Measurements from ENCODE around the gene ZNF639. TPM values are rescaled to one million over a fixed set of nuclear protein-coding genes. Genes with fewer than 3 reads are reported as not detected.

Gene ZNF639
- total RNA-seq, 1 donor from 2014 or later, result 41.4 TPM

- Mint-ChIP-seq H3K4me3 (no peak overlapping the region), H3K27ac (no peak overlapping the region), H3K4me1 (no peaks in the 10 kb centered on the region), H3K27me3 (no peaks in the 10 kb centered on the region), H3K36me3 (ENCODE audit: low read depth) (peaks cover 59% of the 10 kb centered on the region), H3K9me3 (no peaks in the 10 kb centered on the region)
- no peak for ATAC-seq (ENCODE audit: low read depth)
- POLR2A ChIA-PET, result no interaction called here
- no peak for DNase-seq
- intact Hi-C loops (cut with micrococcal nuclease), result no loop called here
- TF ChIP-seq CTCF (IDR thresholded peaks at IDR 0.05), result no peak
- CTCF ChIA-PET, result no interaction called here
Observed at GRCh38 chr3:179369621-179370020, 46.8 kb downstream of the ZNF639 start.

- H3K4me1 Mint-ChIP-seq, result no peaks in the 10 kb centered on the region
- intact Hi-C loops (cut with micrococcal nuclease), result no loop called here
- H3K4me3 Mint-ChIP-seq, result no peak overlapping the region
- no peak for ATAC-seq (ENCODE audit: low read depth)
- no peak for DNase-seq
- no peak overlapping the region for H3K27ac Mint-ChIP-seq
- no peaks in the 10 kb centered on the region for H3K27me3 Mint-ChIP-seq
- ChIA-PET CTCF (no interaction called here), POLR2A (no interaction called here)
- no peak for TF ChIP-seq CTCF (IDR thresholded peaks at IDR 0.05)
- no peaks in the 10 kb centered on the region for H3K9me3 Mint-ChIP-seq
- H3K36me3 Mint-ChIP-seq (ENCODE audit: low read depth), result peaks cover 59% of the 10 kb centered on the region
Observed at GRCh38 chr3:179373938-179374337, 51.1 kb downstream of the ZNF639 start.

- Mint-ChIP-seq H3K27me3 (no peaks in the 10 kb centered on the region), H3K4me3 (no peak overlapping the region), H3K36me3 (ENCODE audit: low read depth) (peaks cover 69% of the 10 kb centered on the region), H3K9me3 (no peaks in the 10 kb centered on the region), H3K27ac (no peak overlapping the region), H3K4me1 (no peaks in the 10 kb centered on the region)
- no peak for DNase-seq
- CTCF ChIA-PET, result no interaction called here
- TF ChIP-seq CTCF (IDR thresholded peaks at IDR 0.05), result no peak
- POLR2A ChIA-PET, result no interaction called here
- ATAC-seq (ENCODE audit: low read depth), result no peak
- intact Hi-C loops (cut with micrococcal nuclease), result no loop called here
Observed at GRCh38 chr3:179375091-179375999, 52.5 kb downstream of the ZNF639 start.

GRCh38 chr3:179376474-179376873 is 53.6 kb downstream of the ZNF639 start:
- H3K36me3 Mint-ChIP-seq (ENCODE audit: low read depth), result peaks cover 66% of the 10 kb centered on the region
- ChIA-PET CTCF (no interaction called here), POLR2A (no interaction called here)
- H3K27ac Mint-ChIP-seq, result no peak overlapping the region
- TF ChIP-seq CTCF (IDR thresholded peaks at IDR 0.05), result no peak
- no peaks in the 10 kb centered on the region for H3K9me3 Mint-ChIP-seq
- no peaks in the 10 kb centered on the region for H3K27me3 Mint-ChIP-seq
- intact Hi-C loops (cut with micrococcal nuclease), result no loop called here
- no peak for DNase-seq
- no peak for ATAC-seq (ENCODE audit: low read depth)
- H3K4me3 Mint-ChIP-seq, result no peak overlapping the region
- H3K4me1 Mint-ChIP-seq, result no peaks in the 10 kb centered on the region

Other genes starting within 250 kb of the ZNF639 start
- gene PIK3CA, start 174.7 kb upstream of the ZNF639 start, total RNA-seq, result 32.6 and 40.5 TPM in 2 replicates
- gene KCNMB3, start 71.9 kb upstream of the ZNF639 start, total RNA-seq, result 6.0 and 6.9 TPM in 2 replicates
- 64.9 and 65.3 TPM in 2 replicates for gene MFN1, start 24.7 kb downstream of the ZNF639 start, total RNA-seq
- 18.0 and 22.7 TPM in 2 replicates for gene GNB4, start 128.4 kb downstream of the ZNF639 start, total RNA-seq
- 55.0 and 58.2 TPM in 2 replicates for gene ACTL6A, start 239.9 kb downstream of the ZNF639 start, total RNA-seq